Measurements from ENCODE around the gene TNNT3. TPM values are rescaled to one million over a fixed set of nuclear protein-coding genes. Genes with fewer than 3 reads are reported as not detected.
"Not testable (repeated sequence)": the region's sequence is repeated elsewhere in the genome, so short reads cannot be mapped to it uniquely, and the experiment has no call there.

The TNNT3 gene
- polyA plus RNA-seq (2013, experiment 1 of 2), result not detected
- polyA plus RNA-seq (2013, experiment 2 of 2), result not detected

- H3K9ac ChIP-seq (ENCODE audit: low read depth, low read length), result no peak within 1 kb of the TSS
- WGBS, result 88% methylated on average over 31 of the region's 31 CpGs
- no peak within 1 kb of the TSS for H3K4me3 ChIP-seq (ENCODE audit: low read length)
- no peaks in the 10 kb centered on the region for H3K9me3 ChIP-seq (ENCODE audit: insufficient read depth, low read depth, low read length)
- no peaks in the 10 kb centered on the region for H3K4me1 ChIP-seq (ENCODE audit: insufficient read depth, low read length)
- H3K36me3 ChIP-seq (ENCODE audit: insufficient read depth, low read length), result no peaks in the 10 kb centered on the region
- no peak within 1 kb of the TSS for H3K27ac ChIP-seq (ENCODE audit: low read depth, low read length)
- H3K27me3 ChIP-seq (ENCODE audit: insufficient read depth, low read length), result no peaks in the 10 kb centered on the region
These were observed at the start of gene TNNT3 for GRCh38 chr11:1919391-1920127. TNNT3 (plus strand) TSS chr11:1919703; CDS start chr11:1922875, 3,172 bp downstream.

GRCh38 chr11:1870326-1870696 is 49.2 kb upstream of the TNNT3 start:
- Histone ChIP-seq H3K27me3 (ENCODE audit: insufficient read depth, low read length) (no peaks in the 10 kb centered on the region; the same call in 1 of the 2 replicates), H3K9me3 (ENCODE audit: insufficient read depth, low read depth, low read length) (no peaks in the 10 kb centered on the region), H3K9ac (ENCODE audit: low read depth, low read length) (no peak overlapping the region), H3K36me3 (ENCODE audit: insufficient read depth, low read length) (no peaks in the 10 kb centered on the region), H3K4me3 (ENCODE audit: low read length) (no peak overlapping the region), H3K27ac (ENCODE audit: low read depth, low read length) (no peak overlapping the region), H3K4me1 (ENCODE audit: insufficient read depth, low read length) (no peaks in the 10 kb centered on the region)
- WGBS, result 89% methylated on average over 12 of the region's 12 CpGs

GRCh38 chr11:1870721-1871466 is 48.6 kb upstream of the TNNT3 start:
- Histone ChIP-seq H3K4me1 (ENCODE audit: insufficient read depth, low read length) (no peaks in the 10 kb centered on the region), H3K9ac (ENCODE audit: low read depth, low read length) (no peak overlapping the region), H3K4me3 (ENCODE audit: low read length) (no peak overlapping the region), H3K9me3 (ENCODE audit: insufficient read depth, low read depth, low read length) (no peaks in the 10 kb centered on the region), H3K36me3 (ENCODE audit: insufficient read depth, low read length) (no peaks in the 10 kb centered on the region), H3K27ac (ENCODE audit: low read depth, low read length) (no peak overlapping the region), H3K27me3 (ENCODE audit: insufficient read depth, low read length) (no peaks in the 10 kb centered on the region; the same call in 1 of the 2 replicates)
- 68% methylated on average over 50 of the region's 50 CpGs for WGBS

GRCh38 chr11:1871531-1871930 is 48.0 kb upstream of the TNNT3 start:
- H3K27ac ChIP-seq (ENCODE audit: low read depth, low read length), result no peak overlapping the region
- no peaks in the 10 kb centered on the region for H3K27me3 ChIP-seq (ENCODE audit: insufficient read depth, low read length)
- H3K36me3 ChIP-seq (ENCODE audit: insufficient read depth, low read length), result no peaks in the 10 kb centered on the region
- H3K9me3 ChIP-seq (ENCODE audit: insufficient read depth, low read depth, low read length), result no peaks in the 10 kb centered on the region
- no peak overlapping the region for H3K9ac ChIP-seq (ENCODE audit: low read depth, low read length)
- no peak overlapping the region for H3K4me3 ChIP-seq (ENCODE audit: low read length)
- H3K4me1 ChIP-seq (ENCODE audit: insufficient read depth, low read length), result no peaks in the 10 kb centered on the region
- 88% methylated on average over 15 of the region's 15 CpGs for WGBS

GRCh38 chr11:1872267-1872985 is 47.1 kb upstream of the TNNT3 start:
- H3K27me3 ChIP-seq (ENCODE audit: insufficient read depth, low read length), result no peaks in the 10 kb centered on the region
- no peaks in the 10 kb centered on the region for H3K9me3 ChIP-seq (ENCODE audit: insufficient read depth, low read depth, low read length)
- no peak overlapping the region for H3K9ac ChIP-seq (ENCODE audit: low read depth, low read length)
- WGBS, result 90% methylated on average over 25 of the region's 25 CpGs
- no peaks in the 10 kb centered on the region for H3K4me1 ChIP-seq (ENCODE audit: insufficient read depth, low read length)
- H3K27ac ChIP-seq (ENCODE audit: low read depth, low read length), result no peak overlapping the region
- no peak overlapping the region for H3K4me3 ChIP-seq (ENCODE audit: low read length)
- H3K36me3 ChIP-seq (ENCODE audit: insufficient read depth, low read length), result no peaks in the 10 kb centered on the region

GRCh38 chr11:1873048-1873812 is 46.3 kb upstream of the TNNT3 start:
- Histone ChIP-seq H3K4me3 (ENCODE audit: low read length) (no peak overlapping the region), H3K9ac (ENCODE audit: low read depth, low read length) (no peak overlapping the region), H3K9me3 (ENCODE audit: insufficient read depth, low read depth, low read length) (no peaks in the 10 kb centered on the region), H3K27ac (ENCODE audit: low read depth, low read length) (no peak overlapping the region), H3K4me1 (ENCODE audit: insufficient read depth, low read length) (no peaks in the 10 kb centered on the region), H3K27me3 (ENCODE audit: insufficient read depth, low read length) (no peaks in the 10 kb centered on the region), H3K36me3 (ENCODE audit: insufficient read depth, low read length) (no peaks in the 10 kb centered on the region)
- WGBS, result 79% methylated on average over 11 of the region's 11 CpGs

- WGBS, result 87% methylated on average over 16 of the region's 17 CpGs
- H3K27me3 ChIP-seq (ENCODE audit: insufficient read depth, low read length); H3K4me1 ChIP-seq (ENCODE audit: insufficient read depth, low read length); H3K9me3 ChIP-seq (ENCODE audit: insufficient read depth, low read depth, low read length); H3K36me3 ChIP-seq (ENCODE audit: insufficient read depth, low read length); H3K4me3 ChIP-seq (ENCODE audit: low read length); H3K9ac ChIP-seq (ENCODE audit: low read depth, low read length); H3K27ac ChIP-seq (ENCODE audit: low read depth, low read length): not testable (repeated sequence)
These were observed 45.7 kb upstream of the TNNT3 start for GRCh38 chr11:1873813-1874150.

- not testable (repeated sequence) for H3K27me3 ChIP-seq (ENCODE audit: insufficient read depth, low read length); H3K36me3 ChIP-seq (ENCODE audit: insufficient read depth, low read length); H3K4me1 ChIP-seq (ENCODE audit: insufficient read depth, low read length); H3K9me3 ChIP-seq (ENCODE audit: insufficient read depth, low read depth, low read length); H3K4me3 ChIP-seq (ENCODE audit: low read length); H3K9ac ChIP-seq (ENCODE audit: low read depth, low read length); H3K27ac ChIP-seq (ENCODE audit: low read depth, low read length)
- WGBS, result 83% methylated on average over 17 of the region's 17 CpGs
These were observed 44.9 kb upstream of the TNNT3 start for GRCh38 chr11:1874441-1875092.

GRCh38 chr11:1875093-1875850 is 44.2 kb upstream of the TNNT3 start:
- Histone ChIP-seq H3K27ac (ENCODE audit: low read depth, low read length) (no peak overlapping the region), H3K4me3 (ENCODE audit: low read length) (no peak overlapping the region), H3K27me3 (ENCODE audit: insufficient read depth, low read length) (no peaks in the 10 kb centered on the region; the same call in 1 of the 2 replicates), H3K9me3 (ENCODE audit: insufficient read depth, low read depth, low read length) (no peaks in the 10 kb centered on the region), H3K36me3 (ENCODE audit: insufficient read depth, low read length) (no peaks in the 10 kb centered on the region), H3K9ac (ENCODE audit: low read depth, low read length) (no peak overlapping the region), H3K4me1 (ENCODE audit: insufficient read depth, low read length) (no peaks in the 10 kb centered on the region)
- WGBS, result 84% methylated on average over 27 of the region's 28 CpGs

GRCh38 chr11:1875851-1876301 is 43.6 kb upstream of the TNNT3 start:
- WGBS, result 83% methylated on average over 13 of the region's 13 CpGs
- not testable (repeated sequence) for H3K4me3 ChIP-seq (ENCODE audit: low read length); H3K4me1 ChIP-seq (ENCODE audit: insufficient read depth, low read length); H3K27me3 ChIP-seq (ENCODE audit: insufficient read depth, low read length); H3K27ac ChIP-seq (ENCODE audit: low read depth, low read length); H3K9ac ChIP-seq (ENCODE audit: low read depth, low read length); H3K36me3 ChIP-seq (ENCODE audit: insufficient read depth, low read length); H3K9me3 ChIP-seq (ENCODE audit: insufficient read depth, low read depth, low read length)

All from HUES64 (cell line).